ENCODE measurements around the gene CDKAL1.
"Not testable (repeated sequence)": the region's sequence is repeated elsewhere in the genome, so short reads cannot be mapped to it uniquely, and the experiment has no call there.

CDKAL1 gene

DNA sequence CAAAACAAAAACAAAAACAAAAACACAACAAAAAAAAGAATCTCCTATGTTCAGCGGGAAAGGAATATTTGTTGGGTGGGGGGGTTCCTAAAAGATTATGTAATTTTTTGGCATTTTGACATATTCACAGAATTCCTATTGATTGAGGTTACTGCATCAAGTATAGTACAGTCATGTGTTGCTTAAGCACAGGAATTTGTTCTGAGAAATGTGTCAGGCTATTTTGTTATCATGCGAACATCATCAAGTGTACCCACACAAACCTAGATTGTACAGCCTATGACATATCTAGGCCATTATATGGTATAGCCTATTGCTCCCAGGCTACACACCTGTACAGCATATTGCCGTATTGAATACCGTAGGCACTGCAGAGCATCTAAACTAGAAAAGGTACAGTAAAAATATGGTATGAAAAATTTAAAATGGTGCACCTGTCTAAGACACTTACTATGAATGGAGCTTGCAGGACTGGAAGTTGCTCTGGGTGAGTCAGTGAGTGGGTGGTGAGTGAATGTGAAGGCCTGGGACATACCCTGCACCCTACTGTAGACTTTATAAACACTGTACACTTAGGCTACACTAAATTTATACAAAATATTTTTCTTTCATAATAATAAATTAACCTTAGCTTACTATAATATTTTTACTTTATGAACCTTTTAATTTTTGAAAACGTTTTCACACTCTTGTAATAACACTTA lies 110.6 kb downstream of the CDKAL1 start:
- DNase-seq = no peak

GRCh38 chr6:20645572-20645971 lies 111.3 kb downstream of the CDKAL1 start:
- not testable (repeated sequence) for DNase-seq

DNA sequence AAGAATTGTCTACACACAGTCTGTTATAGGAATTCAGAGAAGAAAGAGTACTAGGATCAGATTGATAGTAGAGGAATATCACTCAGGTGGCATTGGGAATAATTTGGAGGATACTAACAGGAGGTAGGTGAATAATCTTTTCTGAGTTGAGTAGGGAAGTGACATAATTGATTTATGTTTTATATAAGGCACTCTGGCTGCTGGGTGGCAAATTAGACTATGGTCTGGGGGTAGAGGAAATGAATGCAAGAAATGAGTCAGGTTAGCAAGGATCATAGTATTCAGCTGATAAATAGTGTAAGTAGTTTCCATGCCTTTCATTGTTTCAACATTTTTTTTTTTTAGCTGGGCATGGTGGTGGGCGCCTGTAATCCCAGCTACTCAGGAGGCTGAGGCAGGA lies 113.3 kb downstream of the CDKAL1 start:
- DNase-seq = no peak

DNA sequence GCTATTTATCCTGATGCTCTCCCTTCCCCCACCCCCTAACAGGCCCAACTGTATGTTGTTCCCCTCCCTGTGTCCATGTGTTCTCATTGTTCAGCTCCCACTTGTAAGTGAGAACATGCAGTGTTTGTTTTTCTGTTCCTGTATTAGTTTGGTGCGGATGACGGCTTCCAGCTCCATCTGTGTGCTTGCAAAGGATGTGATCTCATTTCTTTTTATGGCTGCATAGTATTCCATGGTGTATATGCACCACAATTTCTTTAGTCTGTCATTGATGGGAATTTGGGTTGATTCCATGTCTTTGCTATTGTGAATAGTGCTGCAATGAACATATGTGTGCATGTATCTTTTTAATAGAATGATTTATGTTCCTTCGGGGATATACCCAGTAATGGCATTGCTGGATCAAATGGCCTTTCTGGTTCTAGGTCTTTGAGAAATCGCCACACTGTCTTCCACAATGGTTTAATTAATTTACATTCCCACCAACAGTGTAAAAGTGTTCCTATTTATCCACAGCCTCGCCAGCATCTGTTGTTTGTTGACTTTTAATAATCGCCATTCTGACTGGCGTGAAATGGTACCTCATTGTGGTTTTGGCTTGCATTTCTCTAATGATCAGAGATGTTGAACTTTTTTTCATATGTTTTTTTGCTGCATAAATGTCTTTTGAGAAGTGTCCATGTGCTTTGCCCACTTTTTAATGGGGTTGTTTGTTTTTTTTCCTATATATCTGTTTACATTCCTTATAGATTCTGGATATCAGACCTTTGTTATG lies 115.6 kb downstream of the CDKAL1 start:
- DNase-seq = not testable (repeated sequence)

- DNase-seq = no peak
Measured at GRCh38 chr6:20652299-20653084, 118.2 kb downstream of the CDKAL1 start.

GRCh38 chr6:20653085-20653479 lies 118.8 kb downstream of the CDKAL1 start:
- DNase-seq = no peak

DNA sequence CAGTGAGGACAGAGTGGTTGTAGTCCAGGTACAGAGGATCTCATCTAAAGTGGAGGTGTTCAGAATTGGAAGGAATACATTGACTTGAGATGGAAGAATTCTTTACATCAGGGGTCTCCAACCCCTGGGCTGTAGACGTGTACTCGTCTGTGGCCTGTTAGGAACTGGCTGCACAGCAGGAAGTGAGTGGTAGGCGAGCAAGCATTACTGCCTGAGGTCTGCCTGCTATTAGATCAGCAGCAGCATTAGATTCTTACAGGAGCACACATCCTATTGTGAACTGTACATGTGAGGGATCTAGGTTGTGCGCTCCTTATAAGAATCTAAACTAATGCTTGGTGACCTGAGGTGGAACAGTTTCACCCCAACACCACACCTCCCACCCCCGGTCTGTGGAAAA lies 121.1 kb downstream of the CDKAL1 start:
- DNase-seq = no peak

DNA sequence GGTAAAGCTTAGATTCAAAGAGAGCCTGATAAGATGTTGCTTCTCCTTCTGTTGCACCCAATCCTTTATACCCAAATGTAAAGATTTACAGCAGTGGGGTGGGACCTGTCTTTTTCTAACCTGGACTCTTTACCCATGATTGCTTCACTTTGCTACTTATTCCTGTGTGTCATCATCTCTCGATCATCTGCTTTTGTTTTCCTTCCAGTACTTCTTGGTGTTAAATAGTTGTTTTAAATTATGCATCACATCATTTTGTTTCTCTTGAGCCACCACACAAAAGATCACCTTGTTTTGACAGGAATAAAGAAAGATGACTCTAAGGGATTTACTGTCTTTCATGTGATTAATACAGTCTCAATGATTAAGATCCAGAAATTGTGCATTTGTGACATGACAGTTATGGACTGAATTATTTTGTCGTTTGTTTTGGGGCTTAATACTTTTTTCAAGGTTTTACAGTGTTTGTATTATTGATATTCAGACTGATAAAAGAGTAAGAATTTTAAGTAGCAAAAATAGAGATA lies 123.1 kb downstream of the CDKAL1 start:
- no peak for DNase-seq

- no peak for DNase-seq
Measured at GRCh38 chr6:20658053-20658452, 123.8 kb downstream of the CDKAL1 start.

- no peak for DNase-seq
Measured at GRCh38 chr6:20658516-20658915, 124.3 kb downstream of the CDKAL1 start.

DNA sequence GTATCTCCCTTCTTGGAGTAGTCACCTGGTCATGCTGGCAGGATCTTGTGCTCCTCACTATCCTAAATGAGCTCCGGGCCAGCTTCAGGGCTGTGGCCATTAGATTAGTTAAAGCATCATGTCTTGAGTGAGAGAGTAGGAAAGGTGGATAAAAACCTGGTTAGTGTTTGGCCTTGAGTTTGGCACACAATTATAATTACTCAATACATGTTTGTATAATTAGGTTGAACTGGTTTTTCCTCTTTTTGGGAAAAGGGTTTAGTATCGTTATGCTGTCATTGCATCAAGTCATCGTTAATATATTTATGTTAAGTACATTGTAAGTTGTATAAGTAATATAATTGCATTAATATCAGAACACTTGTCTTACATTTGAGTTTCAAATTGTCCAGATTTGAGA lies 126.3 kb downstream of the CDKAL1 start:
- no peak for DNase-seq

GRCh38 chr6:20661721-20662120 lies 127.5 kb downstream of the CDKAL1 start:
- DNase-seq = no peak

GRCh38 chr6:20664250-20664649 lies 130.0 kb downstream of the CDKAL1 start:
- no peak for DNase-seq

GRCh38 chr6:20665290-20665689 lies 131.0 kb downstream of the CDKAL1 start:
- no peak for DNase-seq

DNA sequence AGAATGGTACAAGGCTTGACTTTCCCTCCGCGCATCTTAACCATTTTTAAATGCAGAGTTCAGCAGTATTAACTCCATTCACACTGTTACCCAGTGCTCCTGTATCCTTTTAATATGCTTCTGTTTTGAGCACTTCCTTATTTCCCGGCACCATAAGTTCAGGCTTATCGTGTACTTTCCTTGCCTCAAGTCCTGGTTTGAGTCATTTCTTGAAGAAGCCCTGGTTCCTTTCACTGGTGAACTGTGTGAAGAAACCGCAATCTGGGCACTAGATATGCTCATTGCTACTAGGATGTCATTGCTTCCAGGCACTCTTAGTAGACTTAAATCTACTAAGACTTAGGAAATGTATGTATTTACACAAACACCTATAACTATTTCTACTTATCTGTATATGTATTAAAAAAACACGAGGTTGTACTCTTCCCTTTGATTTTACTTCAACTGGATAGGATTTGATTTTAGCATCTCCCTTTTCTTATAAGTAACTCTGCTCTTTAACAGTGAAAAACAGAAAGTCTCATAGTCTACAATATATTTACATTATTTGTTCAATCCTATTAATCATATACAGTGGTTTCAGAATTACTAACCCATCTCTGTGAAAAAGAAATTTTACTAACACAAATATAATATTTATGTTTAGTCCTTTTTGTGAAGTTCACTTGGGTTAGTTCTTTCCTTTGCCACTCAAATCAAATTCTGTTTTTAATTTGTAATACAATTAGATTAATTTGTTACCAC lies 135.5 kb downstream of the CDKAL1 start:
- no peak for DNase-seq

DNA sequence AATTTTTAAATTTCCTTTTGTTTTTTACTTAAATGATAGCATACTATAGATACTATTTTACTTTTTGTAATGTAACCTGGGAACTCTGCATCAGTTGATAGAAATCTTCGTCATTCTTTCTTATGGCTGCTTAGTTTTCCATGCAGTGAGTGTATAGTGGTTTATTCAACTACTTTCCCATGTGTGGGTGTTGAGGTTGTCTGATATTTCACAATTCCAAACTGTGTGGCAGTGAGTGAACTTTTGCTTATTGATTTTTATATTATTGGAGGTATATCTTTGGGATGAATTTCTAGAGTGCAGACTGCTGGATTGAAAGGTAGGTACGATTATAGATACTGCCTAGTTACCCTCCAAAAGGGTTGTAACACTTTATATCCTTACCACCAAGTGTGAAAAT lies 136.5 kb downstream of the CDKAL1 start:
- DNase-seq = no peak

DNA sequence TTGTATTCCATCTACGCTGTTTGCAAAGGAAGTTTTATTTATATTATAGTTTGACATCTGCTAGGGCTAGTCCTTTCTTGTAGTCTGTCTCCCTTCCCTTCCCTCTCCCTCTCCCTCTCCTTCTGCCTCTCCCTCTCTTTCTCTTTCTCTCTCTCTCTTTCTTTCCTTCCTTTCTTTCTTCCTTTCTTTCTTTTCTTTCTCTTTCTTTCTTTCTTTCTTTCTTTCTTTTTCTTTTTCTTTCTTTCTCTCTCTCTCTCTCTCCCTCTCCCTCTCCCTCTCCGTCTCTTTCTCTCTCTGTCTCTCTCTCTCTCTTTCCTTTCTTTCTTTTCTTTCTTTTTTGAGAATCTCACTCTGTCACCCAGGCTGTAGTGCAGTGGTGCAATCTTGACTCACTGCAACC lies 137.8 kb downstream of the CDKAL1 start:
- no peak for DNase-seq

DNA sequence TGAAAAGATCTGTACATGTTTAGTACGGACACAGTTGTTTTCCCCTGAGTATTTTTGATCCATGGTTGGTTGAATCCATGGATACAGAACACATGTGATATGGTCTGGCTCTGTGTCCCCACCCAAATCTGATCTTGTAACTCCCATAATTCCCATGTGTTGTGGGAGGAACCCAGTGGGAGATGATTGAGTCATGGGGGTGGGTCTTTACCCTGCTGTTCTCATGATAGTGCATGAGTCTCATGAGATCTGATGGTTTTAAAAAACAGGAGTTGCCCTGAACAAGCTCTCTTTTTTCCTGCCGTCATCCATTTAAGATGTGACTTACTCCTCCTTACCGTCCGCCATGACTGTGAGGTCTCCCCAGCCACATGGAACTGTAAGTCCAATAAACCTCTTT lies 139.2 kb downstream of the CDKAL1 start:
- no peak for DNase-seq

DNA sequence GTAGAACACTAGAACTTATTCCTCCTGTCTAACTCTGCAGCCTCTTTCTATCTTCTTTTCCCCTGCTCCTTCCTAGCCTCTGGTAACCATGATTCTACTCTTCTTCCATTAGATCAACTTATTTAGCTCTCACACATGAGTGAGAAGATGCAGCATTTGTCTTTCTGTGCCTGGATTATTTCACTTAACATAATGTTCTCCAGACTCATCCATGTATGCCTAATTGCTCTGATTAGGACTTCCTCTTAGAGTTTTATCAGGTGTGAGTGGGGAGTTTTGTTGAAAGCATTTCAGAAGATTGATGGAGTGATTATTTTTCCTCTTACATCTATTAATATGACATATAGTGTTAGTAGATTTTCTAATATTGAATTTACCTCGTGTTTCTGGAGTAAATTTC lies 140.4 kb downstream of the CDKAL1 start:
- no peak for DNase-seq

- DNase-seq = no peak
Measured at GRCh38 chr6:20678831-20679352, 144.6 kb downstream of the CDKAL1 start.

DNA sequence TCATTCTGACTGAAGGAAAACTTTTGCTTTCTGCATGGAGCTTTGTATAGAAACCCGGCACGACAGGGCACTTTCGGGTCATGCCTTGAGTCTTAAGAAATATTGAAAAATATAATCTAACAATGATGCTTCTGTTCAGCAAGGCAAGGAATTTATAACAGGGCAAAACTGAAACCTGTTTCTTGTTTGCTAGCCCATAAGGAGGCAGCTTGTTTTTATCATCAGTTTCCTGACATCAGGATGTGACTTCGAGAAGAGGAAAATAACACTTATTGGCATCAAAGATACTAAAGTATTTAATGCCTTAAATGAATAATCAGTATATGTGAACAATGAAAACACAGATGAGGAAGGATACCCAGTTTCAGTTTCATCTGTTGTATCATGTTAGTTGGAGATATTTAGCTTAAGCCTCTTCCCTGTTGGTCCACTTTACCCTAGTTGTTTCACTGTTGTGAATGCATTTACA lies 146.5 kb downstream of the CDKAL1 start:
- no peak for DNase-seq

GRCh38 chr6:20681243-20681684 lies 147.0 kb downstream of the CDKAL1 start:
- no peak for DNase-seq
